Tibial artery (tissue), 4 donors: Measurements from ENCODE around the gene AKR1B15.
A peak's percentile ranks its signal among the peaks of the same experiment; 100 is the strongest.

Experiments
- DNase-seq, 2 donors: peaks; one replicate each; pipeline ENCODE4 v3.0.0-alpha.2; 2019
- H3K27ac ChIP-seq, 2 donors: fragments of 200-600 bp; sonication (generic) in 1 of 2; 1 replicate in 1 of 2; 2 replicates in 1 of 2; pipeline ENCODE4 v1.5.1; 2018 to 2019; ENCODE audit warnings: mild to moderate bottlenecking in 1 of 2
- H3K27me3 ChIP-seq, 2 donors: fragments of 200-600 bp; sonication (generic) in 1 of 2; one replicate each; pipeline versions ENCODE4 v1.5.1 to v1.6.0; 2016 to 2019
- H3K36me3 ChIP-seq, 3 donors: fragments of 200-600 bp; sonication (generic) in 2 of 3; one replicate each; pipeline ENCODE4 v1.5.1; 2016 to 2019; ENCODE audit warnings: mild to moderate bottlenecking in 2 of 3
- H3K4me1 ChIP-seq, 4 donors: fragments of 200-600 bp; sonication (generic) in 2 of 4; 1 replicate in 3 of 4; 2 replicates in 1 of 4; pipeline ENCODE4 v1.5.1; 2016 to 2019
- H3K4me3 ChIP-seq, 2 donors: fragments of 200-600 bp; sonication (generic) in 1 of 2; 1 replicate in 1 of 2; 2 replicates in 1 of 2; pipeline ENCODE4 v1.5.1; 2018 to 2019; ENCODE audit warnings: mild to moderate bottlenecking in 2 of 2
- H3K9me3 ChIP-seq, 3 donors: fragments of 200-600 bp; sonication (generic) in 1 of 3; one replicate each; pipeline ENCODE4 v1.5.1; 2016 to 2019
- intact Hi-C: fragments of 100-400 bp; cut with DNase I; formaldehyde crosslinking; loops from one replicate; pipeline ENCODE4 v1.15.0; 2023; ENCODE audit warnings: low total_unique reads
- TF ChIP-seq, protein P1 (sequence below), 2 experiments: fragments of 200-600 bp in 1 of 2; fragments of 450-650 bp in 1 of 2; IDR thresholded peaks; one replicate each; pipeline ENCODE4 v1.5.1; 2017 to 2019; ENCODE audit warnings: antibody characterized with exemption in 2 of 2, mild to moderate bottlenecking in 1 of 2, moderate library complexity in 1 of 2

Gene AKR1B15

DNA sequence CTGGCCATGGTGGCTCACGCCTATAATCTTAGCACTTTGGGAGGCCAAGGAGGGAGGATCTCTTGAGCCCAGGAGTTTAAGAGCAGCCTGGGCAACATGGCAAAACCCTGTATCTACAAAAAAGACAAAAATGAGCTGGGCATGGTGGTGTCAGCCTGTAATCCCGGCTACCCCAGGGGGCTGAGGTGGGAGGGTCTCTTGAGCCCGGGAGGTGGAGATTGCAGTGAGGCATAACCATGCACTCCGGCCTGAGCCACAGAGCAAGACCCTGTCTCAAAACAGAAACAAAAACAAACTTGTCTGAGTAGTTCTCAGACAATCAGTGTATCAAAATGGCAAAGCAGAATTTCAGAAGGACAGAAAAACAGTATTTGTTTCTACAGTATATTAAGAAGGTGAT is 52.5 kb downstream of the AKR1B15 start:
- no peaks in the 10 kb centered on the region for H3K36me3 ChIP-seq
- H3K4me1 ChIP-seq, result peaks cover 0 to 3% (median 0%) of the 10 kb centered on the region in 4 donors
- no peak for DNase-seq
- intact Hi-C loops, result loop anchor here (5.0 kb wide), 2 partner anchors 89 to 154 kb away; no protein-coding TSS in a partner anchor
- H3K27me3 ChIP-seq, result no peaks in the 10 kb centered on the region
- TF ChIP-seq, protein P1, sequence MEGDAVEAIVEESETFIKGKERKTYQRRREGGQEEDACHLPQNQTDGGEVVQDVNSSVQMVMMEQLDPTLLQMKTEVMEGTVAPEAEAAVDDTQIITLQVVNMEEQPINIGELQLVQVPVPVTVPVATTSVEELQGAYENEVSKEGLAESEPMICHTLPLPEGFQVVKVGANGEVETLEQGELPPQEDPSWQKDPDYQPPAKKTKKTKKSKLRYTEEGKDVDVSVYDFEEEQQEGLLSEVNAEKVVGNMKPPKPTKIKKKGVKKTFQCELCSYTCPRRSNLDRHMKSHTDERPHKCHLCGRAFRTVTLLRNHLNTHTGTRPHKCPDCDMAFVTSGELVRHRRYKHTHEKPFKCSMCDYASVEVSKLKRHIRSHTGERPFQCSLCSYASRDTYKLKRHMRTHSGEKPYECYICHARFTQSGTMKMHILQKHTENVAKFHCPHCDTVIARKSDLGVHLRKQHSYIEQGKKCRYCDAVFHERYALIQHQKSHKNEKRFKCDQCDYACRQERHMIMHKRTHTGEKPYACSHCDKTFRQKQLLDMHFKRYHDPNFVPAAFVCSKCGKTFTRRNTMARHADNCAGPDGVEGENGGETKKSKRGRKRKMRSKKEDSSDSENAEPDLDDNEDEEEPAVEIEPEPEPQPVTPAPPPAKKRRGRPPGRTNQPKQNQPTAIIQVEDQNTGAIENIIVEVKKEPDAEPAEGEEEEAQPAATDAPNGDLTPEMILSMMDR (IDR thresholded peaks at IDR 0.05), result no peak
- no peak overlapping the region for H3K27ac ChIP-seq
- no peak overlapping the region for H3K4me3 ChIP-seq
- no peaks in the 10 kb centered on the region for H3K9me3 ChIP-seq

DNA sequence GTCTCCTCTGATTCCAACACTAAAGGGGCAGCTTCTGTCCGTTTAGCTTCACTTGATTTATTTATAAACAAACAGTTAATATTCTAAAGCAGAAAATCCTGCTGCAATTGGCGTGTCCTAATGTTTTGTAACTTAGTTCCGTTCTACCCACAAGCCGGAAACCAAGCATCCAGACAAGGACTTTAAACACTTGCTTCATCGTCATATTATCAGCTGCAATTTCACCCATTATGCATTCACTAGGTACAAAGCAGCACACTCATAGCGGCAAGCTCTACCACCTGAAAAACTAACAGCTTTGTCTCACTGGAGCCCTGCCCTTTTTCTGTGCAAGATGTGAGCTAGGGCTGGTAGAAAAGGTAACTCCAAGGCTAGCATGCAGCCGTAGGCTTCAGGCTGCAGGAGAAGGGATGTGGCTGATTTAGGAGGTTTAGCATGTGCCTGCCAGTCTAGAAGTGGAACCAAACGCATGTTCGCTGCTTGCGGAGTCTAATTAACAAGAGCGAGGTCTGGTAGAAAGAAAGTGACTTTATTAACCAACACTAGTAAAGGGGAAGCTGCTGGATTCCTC is 54.1 kb downstream of the AKR1B15 start:
- H3K9me3 ChIP-seq, result no peaks in the 10 kb centered on the region
- intact Hi-C loops, result loop anchor here (5.0 kb wide), 2 partner anchors 91 to 156 kb away; no protein-coding TSS in a partner anchor
- TF ChIP-seq, protein P1 (IDR thresholded peaks at IDR 0.05), result no peak
- DNase-seq, result no peak
- peaks cover 0 to 3% (median 0%) of the 10 kb centered on the region in 4 donors for H3K4me1 ChIP-seq
- peak overlapping the region in 1 of 2 donors; percentile 23 for H3K4me3 ChIP-seq
- no peaks in the 10 kb centered on the region for H3K36me3 ChIP-seq
- H3K27ac ChIP-seq, result peak overlapping the region; percentile 33 to 48
- H3K27me3 ChIP-seq, result no peaks in the 10 kb centered on the region

DNA sequence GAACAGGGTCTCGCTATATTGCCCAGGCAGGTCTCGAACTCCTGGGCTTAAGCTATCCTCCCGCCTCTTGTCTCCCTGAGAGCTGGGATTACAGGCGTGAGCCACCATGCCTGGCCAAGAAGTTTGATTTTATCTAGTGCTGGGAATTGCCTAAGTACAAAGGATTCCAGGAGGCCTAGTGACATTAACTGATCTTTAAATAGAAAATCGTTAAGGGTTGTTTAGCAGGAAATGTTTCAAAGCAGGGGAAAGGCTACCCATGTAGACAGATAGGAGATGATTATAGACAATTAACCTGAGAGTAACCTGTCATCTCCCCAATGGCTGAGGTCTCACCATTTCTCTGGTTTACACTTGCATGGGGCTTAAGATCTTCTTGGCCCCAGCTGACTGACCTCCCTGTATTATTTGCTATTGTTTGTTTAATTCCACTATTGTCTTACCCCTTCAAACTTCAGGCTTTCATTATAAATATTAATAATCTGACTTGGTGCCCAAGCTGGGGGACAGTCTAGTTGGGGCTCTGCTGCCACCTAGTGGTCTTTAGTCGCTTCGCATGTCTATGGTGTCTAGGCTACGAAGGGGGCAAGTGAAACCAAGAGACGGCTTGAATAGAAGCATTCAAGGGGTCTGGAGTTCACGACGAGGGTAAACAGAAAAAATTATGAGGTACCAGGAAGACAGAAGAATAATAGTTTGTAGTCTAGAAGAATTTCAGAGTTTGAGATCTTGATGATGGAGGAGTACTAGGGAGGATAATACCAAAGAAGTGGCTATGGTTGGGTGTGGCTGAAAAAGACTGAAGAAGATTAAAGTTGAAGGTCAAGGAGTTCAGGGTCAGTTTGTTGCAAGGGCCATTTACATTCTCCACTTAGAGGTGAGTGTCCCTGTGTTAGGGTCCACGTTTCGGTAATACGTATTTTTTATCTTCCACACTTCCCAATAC is 57.3 kb downstream of the AKR1B15 start:
- intact Hi-C loops, result loop anchor here (5.0 kb wide), 2 partner anchors 59 to 169 kb away; partner anchors contain the start of gene AKR1B15

DNA sequence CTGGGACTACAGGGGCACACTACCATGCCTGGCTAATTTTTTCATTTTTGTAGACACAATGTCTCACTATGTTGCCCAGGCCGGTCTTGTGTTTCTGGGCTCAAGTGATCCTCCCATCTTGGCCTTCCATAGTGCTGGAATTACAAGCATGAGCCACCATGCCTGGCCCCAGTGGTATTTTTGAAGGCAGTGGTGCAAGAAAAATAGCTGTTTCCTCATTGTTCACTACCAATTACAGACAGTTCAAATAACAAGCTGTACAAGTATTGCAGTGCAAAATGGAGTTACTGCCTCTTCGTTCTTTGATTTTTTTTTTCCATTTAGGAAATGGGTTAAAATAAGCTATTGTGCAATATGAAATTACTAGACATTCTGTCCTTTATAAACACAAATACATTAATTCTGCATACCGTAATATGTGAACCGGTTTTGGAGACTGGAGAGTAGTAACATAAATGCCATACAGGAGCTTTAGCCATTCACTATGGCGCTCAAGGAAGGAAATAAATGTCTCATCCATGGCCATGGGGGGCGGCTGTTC is 62.8 kb downstream of the AKR1B15 start:
- intact Hi-C loops, result no loop called here
- DNase-seq, result no peak
- Histone ChIP-seq H3K9me3 (no peaks in the 10 kb centered on the region), H3K27ac (no peak overlapping the region), H3K4me3 (no peak overlapping the region), H3K36me3 (no peaks in the 10 kb centered on the region), H3K27me3 (no peaks in the 10 kb centered on the region), H3K4me1 (peaks cover 0 to 34% (median 7%) of the 10 kb centered on the region in 4 donors)
- TF ChIP-seq, protein P1 (IDR thresholded peaks at IDR 0.05), result no peak

More for the DNA sequence above, 57.3 kb downstream of the AKR1B15 start:
- DNase-seq, result peak in 1 of 2 donors; percentile 62
- Histone ChIP-seq H3K9me3 (no peaks in the 10 kb centered on the region), H3K27me3 (no peaks in the 10 kb centered on the region), H3K4me3 (no peak overlapping the region), H3K4me1 (peaks cover 0 to 3% (median 0%) of the 10 kb centered on the region in 4 donors), H3K27ac (no peak overlapping the region), H3K36me3 (no peaks in the 10 kb centered on the region)
- TF ChIP-seq, protein P1 (IDR thresholded peaks at IDR 0.05), result peak; percentile 77 to 95

DNA sequence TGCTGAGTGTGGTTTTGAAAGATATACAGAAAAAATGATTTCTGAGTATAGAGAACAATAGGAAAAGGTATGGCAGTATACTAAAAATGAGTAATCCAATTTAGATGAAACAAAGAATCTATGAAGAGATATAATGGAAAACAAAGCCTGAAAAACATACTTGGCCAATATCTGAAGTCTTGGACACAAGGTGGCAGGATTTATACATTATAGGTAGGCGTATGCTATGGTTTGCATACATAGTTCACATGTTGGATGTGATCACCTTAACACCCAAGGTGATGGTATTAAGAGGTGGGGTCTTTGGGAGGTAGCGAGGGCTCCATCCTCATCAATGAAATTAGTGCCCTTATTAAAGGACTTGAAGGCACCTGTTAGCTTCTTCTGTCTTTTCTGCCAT is 63.3 kb downstream of the AKR1B15 start:
- H3K4me3 ChIP-seq, result no peak overlapping the region
- H3K4me1 ChIP-seq, result peaks cover 0 to 34% (median 7%) of the 10 kb centered on the region in 4 donors
- DNase-seq, result no peak
- H3K9me3 ChIP-seq, result no peaks in the 10 kb centered on the region
- H3K27me3 ChIP-seq, result no peaks in the 10 kb centered on the region
- TF ChIP-seq, protein P1 (IDR thresholded peaks at IDR 0.05), result no peak
- H3K36me3 ChIP-seq, result no peaks in the 10 kb centered on the region
- no peak overlapping the region for H3K27ac ChIP-seq
- intact Hi-C loops, result no loop called here
